T-helper 22 cell (primary cell): ENCODE results near the gene CMYA5.

Source experiments
- DNase-seq: peaks from one replicate; pipeline ENCODE4 v3.0.0-alpha.2; 2020; ENCODE audit warnings: low read depth

Gene CMYA5

GRCh38 chr5:79795764-79796398 is 106.2 kb downstream of the CMYA5 start:
- DNase-seq: no peak

DNA sequence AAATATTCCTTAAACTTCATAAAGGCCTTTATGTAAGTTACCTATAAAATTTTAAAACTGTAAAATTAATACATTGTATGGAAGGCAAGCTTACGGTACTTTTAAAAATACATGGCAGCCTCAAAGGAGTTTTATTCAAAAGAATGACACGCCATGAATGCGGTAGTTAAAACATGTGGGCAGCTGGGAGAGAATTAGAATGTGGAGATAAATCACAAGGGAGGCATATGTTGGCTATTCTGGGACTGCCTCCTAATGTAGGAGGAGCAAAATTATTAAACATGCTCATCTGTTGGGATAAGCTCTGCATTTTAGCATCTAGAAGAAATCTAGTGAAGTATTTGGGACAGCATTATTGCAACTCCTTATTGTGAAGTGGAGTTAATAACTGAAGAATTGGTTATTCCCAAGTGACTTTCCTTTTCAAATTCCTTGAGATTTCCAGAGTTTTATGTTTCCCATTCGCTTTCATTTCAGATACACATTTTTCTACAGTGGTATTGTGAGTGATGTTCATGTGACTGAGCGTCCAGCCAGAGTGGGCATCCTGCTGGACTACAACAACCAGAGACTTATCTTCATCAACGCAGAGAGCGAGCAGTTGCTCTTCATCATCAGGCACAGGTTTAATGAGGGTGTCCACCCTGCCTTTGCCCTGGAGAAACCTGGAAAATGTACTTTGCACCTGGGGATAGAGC is 109.4 kb downstream of the CMYA5 start:
- no peak for DNase-seq

- no peak for DNase-seq
These were observed 111.6 kb downstream of the CMYA5 start for GRCh38 chr5:79800979-79801827.

GRCh38 chr5:79802406-79802805 is 112.8 kb downstream of the CMYA5 start:
- DNase-seq: no peak

DNA sequence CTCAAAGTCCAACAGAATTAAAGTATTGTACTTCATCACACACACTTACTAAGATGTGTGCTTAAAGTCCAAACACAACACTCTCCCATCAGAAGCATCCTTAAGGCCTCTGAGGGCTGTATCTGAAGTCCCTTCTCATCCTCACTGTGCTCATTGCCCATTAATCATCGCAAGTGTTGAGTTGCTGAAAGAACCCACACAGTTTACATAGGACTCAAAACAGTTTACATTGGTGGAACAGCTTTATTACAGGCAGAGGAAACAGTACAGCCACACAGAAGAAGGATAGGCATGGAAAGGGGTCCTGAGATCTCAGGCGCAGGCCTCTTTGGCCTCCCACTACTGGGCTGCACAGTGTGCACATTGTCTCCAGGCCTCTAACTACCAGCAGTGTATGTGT is 113.4 kb downstream of the CMYA5 start:
- no peak for DNase-seq

GRCh38 chr5:79806741-79807140 is 117.1 kb downstream of the CMYA5 start:
- DNase-seq: no peak

GRCh38 chr5:79809743-79810142 is 120.1 kb downstream of the CMYA5 start:
- no peak for DNase-seq

GRCh38 chr5:79811081-79811480 is 121.4 kb downstream of the CMYA5 start:
- DNase-seq: no peak

DNA sequence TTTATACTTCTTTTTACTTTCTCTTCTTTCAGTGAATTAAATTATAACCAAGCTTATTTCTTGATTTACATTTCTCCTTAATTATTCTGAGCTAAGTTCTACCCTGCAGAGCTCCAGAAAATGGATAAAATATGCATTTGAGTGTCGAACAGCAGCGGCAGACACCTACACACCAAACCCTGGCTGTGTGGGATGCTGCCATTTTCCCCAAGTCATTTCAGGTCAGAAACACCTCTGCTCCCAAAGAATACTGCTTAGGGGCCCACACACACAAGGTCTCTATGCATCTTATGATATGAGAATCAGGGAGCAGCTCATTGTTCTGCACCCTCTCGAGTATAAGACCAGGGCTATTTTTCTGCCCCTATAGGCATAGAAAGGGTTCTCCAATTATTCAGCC is 122.3 kb downstream of the CMYA5 start:
- DNase-seq: no peak

DNA sequence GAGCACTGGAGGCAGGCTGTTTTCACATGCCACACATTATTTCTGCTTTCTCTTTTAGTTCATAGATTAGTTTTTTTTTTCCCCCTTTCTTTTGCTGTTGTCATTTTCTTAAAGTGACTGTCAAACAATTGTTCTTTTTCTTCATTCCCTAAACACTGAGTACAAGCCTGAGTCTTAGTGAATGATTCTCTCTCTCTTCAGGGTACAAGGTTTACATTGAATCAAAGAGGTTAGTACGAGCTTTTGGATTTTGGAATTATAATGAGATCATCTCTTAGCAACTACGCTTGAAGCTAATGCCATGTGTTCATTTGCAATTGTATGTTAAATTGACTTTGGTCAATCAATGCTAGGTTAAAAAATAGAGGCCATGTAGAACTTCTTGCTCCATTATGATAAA is 125.1 kb downstream of the CMYA5 start:
- DNase-seq: no peak

DNA sequence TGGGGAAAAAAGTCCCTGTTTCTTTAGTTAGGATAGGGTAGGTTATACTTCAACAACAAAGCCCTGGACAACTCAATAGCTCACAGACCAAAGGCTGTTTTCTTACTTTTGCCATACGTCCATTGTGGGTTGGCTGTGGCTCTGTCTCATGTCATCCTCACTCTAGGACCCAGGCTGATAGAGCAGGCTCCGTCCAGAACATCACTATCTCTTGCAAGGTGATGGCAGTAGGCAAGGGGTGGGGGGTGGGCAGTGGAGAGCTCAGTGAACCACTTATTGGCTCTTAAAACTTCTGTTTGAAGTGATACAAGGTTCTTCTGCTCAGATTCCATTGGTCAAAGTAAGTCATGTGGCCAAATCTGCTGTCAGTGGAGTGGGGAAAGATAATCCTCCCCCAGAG is 126.4 kb downstream of the CMYA5 start:
- no peak for DNase-seq

GRCh38 chr5:79820648-79821047 is 131.0 kb downstream of the CMYA5 start:
- DNase-seq: no peak

DNA sequence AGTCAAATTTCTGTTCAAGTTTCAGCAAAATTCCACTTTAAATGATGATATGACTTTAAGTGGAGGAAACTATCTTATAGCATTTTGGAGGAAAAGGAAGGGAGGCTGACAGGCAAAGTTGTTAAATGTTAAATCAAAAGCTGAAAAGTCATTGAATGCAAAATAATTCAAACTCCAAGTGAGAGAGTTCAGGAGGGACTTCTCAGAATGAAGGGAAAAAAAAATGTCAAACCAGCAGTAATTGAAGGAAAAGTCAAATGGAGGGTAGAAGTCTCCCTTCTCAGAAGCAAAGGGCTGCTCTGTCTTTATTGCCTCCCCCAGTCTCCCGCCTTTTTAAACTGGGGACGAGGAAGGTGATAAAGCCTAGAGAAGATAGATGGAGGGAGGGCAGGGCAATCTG is 134.8 kb downstream of the CMYA5 start:
- DNase-seq: no peak

GRCh38 chr5:79825802-79826201 is 136.2 kb downstream of the CMYA5 start:
- no peak for DNase-seq

- no peak for DNase-seq
These were observed 137.6 kb downstream of the CMYA5 start for GRCh38 chr5:79827159-79827629.

DNA sequence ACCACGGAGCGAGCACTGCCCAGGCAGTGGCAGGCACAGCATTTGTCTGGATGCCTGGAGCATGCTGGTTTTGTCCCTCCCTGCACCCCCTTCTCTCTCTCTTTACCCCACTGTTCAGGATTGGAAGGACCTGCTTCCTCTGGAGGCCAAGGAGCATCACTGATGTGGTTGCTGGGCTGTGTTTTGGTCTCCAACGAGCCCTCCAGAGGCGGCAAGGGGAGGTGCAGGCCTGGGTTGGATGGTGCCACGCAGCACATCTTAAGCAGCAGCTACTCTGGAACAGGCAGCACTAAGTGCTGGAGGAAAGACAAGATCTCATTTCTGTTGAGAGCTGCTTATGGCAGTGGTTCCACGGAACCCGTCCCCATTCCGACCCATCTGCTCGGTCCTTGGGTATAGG is 139.6 kb downstream of the CMYA5 start:
- no peak for DNase-seq

DNA sequence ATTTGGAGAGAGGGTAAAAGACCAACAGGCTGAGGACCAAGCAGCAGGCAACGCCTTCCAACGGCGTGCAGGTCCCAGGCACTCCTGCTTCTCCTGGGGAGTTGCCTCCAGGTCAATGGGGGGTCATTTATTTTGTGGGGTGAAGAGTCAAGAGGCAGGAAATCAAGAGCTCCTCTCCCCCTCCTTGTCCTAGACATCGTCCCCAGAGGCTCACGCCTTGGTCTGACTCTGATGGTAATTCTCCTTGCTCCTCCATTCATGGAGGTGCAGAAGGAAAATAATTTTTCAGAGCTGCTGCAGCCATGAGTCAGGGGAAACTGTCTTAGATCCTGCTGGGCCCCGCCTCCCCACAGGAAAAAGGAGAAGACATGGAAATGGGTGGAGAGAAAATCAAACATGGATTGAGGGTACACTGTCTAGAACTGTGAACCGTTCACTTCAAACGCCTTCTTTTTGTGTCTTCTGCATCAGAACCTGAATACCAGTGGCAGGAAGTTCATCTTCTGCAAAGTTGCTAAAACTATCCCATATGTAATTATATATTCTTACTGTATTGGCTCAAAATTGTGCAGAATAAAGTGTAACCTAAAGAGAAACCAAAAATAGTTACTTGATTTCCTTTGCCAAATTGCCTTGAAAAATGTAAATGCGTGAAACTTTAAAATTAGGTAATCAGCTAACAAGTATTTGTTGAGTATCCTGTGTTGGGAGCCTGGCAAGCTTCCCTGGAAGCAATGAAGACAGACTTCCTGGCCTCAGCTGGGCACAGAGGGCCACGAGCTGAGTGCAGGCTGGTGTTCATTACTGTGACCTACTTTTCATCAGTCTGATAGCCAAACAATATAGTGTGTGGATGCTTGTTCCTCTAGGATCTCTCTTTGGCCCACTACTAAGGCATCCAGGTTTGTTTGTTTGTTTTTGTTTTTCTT is 142.0 kb downstream of the CMYA5 start:
- no peak for DNase-seq

- no peak for DNase-seq
These were observed 143.3 kb downstream of the CMYA5 start for GRCh38 chr5:79832911-79833310.

- no peak for DNase-seq
These were observed 144.6 kb downstream of the CMYA5 start for GRCh38 chr5:79834098-79834753.

DNA sequence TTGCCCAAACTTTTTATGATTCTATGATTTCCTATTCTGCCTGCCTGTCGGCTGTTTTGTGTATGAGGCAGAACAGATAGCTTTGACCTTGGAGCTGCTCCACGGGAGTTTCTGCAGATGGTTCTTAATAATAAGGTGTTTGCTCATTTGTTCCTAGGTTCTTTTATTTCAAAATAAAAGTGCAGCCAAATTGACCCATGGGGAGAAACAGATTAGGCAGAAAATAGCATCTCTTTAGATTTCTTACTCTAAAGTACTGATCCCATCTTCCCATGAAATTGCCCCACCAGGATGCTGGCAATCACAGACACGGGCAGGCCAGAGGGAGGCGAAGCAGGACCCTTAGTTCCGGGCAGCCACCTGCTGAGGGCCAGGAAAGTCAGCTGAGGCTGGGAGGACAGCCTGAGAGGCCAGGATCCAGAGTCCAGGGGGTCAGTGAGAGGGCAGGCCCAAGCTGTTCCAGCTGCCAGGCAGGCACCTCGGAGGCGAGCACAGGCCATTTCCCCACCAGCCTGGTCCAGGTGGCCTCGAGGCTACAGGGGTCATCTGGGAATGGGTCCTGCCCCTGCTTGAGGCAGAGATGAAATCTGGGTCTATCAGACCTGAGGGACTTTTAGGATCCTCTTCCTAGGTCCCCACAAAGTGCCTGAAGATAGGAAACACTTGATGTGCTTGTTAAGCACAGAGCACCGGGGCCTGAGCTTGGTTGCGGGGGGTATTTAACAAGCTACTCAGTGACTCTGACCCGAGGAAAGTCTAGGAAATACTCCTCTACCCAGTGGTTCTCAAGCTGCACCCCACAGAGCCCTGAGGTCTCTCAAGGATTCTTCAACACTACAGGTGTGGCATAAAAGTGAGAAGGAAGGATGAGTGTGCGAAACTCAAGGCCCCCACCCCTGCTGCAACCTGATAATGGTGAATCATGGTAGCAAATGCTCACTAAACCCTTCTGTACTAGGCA is 145.4 kb downstream of the CMYA5 start:
- DNase-seq: no peak
